Measurements from ENCODE around the gene APOC3.

The APOC3 gene

GRCh38 chr11:116852261-116853031 is 22.7 kb downstream of the APOC3 start:
- no peak for DNase-seq

GRCh38 chr11:116853461-116854073 is 23.9 kb downstream of the APOC3 start:
- DNase-seq, result peak; percentile 83

- no peak for DNase-seq
Observed at GRCh38 chr11:116855413-116855812, 25.7 kb downstream of the APOC3 start.

GRCh38 chr11:116856423-116856822 is 26.7 kb downstream of the APOC3 start:
- no peak for DNase-seq

GRCh38 chr11:116857316-116857715 is 27.6 kb downstream of the APOC3 start:
- no peak for DNase-seq

GRCh38 chr11:116857936-116858335 is 28.2 kb downstream of the APOC3 start:
- no peak for DNase-seq

- no peak for DNase-seq
Observed at GRCh38 chr11:116859175-116859574, 29.5 kb downstream of the APOC3 start.

- no peak for DNase-seq
Observed at GRCh38 chr11:116860303-116860702, 30.6 kb downstream of the APOC3 start.

GRCh38 chr11:116861539-116861938 is 31.8 kb downstream of the APOC3 start:
- no peak for DNase-seq

- no peak for DNase-seq
Observed at GRCh38 chr11:116862185-116862584, 32.5 kb downstream of the APOC3 start.

GRCh38 chr11:116862951-116863350 is 33.2 kb downstream of the APOC3 start:
- no peak for DNase-seq

- no peak for DNase-seq
Observed at GRCh38 chr11:116864531-116864930, 34.8 kb downstream of the APOC3 start.

- DNase-seq, result no peak
Observed at GRCh38 chr11:116865696-116866095, 36.0 kb downstream of the APOC3 start.

- no peak for DNase-seq
Observed at GRCh38 chr11:116866804-116867455, 37.2 kb downstream of the APOC3 start.

GRCh38 chr11:116867619-116868018 is 37.9 kb downstream of the APOC3 start:
- DNase-seq, result no peak

- no peak for DNase-seq
Observed at GRCh38 chr11:116868066-116868465, 38.4 kb downstream of the APOC3 start.

- DNase-seq, result no peak
Observed at GRCh38 chr11:116869610-116870009, 39.9 kb downstream of the APOC3 start.

GRCh38 chr11:116870054-116870453 is 40.3 kb downstream of the APOC3 start:
- no peak for DNase-seq

- no peak for DNase-seq
Observed at GRCh38 chr11:116871248-116871647, 41.5 kb downstream of the APOC3 start.

GRCh38 chr11:116873381-116873780 is 43.7 kb downstream of the APOC3 start:
- DNase-seq, result no peak

GRCh38 chr11:116874251-116874650 is 44.5 kb downstream of the APOC3 start:
- DNase-seq, result no peak

- no peak for DNase-seq
Observed at GRCh38 chr11:116875194-116875593, 45.5 kb downstream of the APOC3 start.

GRCh38 chr11:116876656-116877055 is 46.9 kb downstream of the APOC3 start:
- DNase-seq, result no peak

Measured in CD4-positive, alpha-beta T cell treated with Interleukin-21 for 1 hour (primary cell).